Globus pallidus (tissue), 1 donor: ENCODE results near the gene ZSCAN10.
"Not testable (repeated sequence)": the region's sequence is repeated elsewhere in the genome, so short reads cannot be mapped to it uniquely, and the experiment has no call there.

ENCODE experiments used
- DNase-seq: peaks from one replicate; pipeline ENCODE4 v3.0.0-alpha.2; 2015; ENCODE audit warnings: low spot score

ZSCAN10 gene

DNA sequence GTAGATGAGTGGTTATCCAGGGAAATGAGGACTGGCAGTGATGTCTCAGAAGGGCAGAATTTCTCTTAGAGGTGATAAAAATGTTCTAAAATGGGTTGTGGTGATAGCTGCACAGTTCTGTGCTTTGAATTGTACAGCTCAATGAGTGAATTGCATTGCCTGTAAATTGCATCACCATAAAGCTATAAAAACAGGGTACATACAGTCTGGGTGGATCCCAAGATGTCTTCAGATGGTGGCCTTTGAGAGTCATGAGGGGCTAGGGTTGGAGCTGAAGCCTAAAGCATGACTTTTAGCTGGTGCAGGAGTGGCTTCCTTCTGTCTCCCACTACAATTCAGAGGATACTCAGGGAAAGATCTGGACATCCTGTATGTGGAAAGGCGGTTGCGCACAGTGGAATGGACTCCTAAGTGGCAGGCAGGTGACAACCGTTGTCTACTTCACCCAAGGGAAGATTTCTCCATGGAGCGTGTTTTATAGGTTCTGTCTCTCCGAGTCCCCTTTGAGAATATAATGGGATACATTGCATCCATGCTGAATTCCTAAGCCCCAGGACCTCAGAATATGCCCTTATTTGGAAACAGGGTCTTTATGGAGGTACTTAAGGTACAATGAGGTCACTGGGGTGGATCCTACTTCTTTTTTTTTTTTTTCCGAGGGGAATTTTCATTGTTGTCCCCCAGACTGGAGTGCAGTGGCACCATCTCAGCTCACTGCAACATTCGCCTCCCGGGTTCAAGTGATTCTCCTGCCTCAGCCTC is 35.3 kb downstream of the ZSCAN10 start:
- DNase-seq, result no peak

DNA sequence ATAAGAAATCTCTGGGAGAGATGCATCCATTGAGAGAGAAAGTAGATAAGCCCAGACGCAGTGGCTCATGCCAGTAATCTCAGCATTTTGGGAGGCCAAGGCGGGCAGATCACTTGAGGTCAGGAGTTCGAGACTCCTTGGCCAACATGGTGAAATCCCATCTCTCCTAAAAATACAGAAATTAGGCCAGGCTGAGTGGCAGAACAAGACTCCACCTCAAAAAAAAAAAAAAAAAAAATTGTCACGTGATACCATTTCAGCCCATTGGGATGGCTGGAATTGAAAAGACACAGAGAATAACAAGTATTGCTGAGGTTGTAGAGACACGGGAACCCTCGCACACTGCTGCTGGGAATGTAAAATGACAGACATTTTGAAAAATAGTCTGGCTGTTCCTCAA is 36.5 kb downstream of the ZSCAN10 start:
- DNase-seq, result no peak

- no peak for DNase-seq
Observed at GRCh38 chr16:3060339-3061127, 38.6 kb downstream of the ZSCAN10 start.

DNA sequence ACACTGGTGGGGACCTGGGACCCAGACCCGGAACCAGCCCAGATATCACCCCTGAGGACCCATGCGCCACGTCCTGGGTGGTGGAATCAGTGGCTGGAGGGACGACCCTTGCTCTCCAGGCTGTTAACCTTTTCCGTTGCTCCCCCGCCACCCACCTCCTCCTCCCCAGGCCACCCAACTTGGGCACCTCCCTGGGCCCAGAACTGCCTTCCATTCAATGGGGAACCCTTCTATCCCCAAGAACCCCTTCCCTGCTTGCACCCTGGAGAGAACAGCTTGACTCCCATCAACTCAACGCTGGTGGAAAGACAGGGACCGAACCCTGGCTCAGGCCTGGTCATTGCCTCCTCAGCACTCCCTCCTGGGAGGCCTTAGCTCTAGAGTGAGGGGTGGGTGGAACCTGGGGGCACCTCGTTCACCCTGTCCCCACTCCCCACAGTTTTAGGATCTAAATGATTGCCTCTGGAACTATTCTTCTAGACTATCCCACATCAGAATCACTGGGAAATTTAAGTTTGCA is 39.3 kb downstream of the ZSCAN10 start:
- no peak for DNase-seq

DNA sequence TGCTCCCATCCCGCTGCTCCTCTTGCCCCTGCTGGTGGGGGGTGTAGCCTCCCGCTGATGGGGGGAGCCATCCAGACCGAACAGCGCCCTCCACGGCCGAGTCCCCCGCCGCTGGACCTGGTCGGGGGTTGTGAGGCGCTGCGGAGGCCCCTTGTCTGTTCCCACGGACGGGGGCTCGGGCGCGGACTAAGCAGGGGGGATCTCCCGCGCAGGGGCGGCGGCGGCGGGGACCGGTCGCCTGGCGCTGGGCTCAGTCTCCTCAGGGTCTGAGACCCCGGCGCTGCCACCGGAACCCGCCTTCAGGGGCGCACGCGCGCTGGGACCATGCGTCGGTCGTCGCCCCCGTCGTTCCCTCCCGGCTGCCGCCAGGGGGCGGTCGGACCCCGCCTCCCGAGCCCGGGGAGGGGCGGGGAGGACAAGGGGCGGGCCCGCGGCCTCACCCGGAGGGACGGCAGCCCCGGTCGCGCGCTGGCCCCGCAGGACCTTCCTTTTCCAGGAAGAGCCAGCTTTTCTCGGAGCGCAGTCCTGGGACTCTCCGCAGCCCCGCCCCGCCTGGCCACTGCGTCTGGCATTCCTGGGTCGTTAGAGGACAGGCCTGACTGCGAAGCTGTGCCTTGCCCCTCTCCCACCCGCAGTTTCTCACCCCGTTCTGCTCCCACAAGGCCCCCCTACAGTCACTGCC is 39.9 kb downstream of the ZSCAN10 start:
- DNase-seq, result peak; percentile 71

DNA sequence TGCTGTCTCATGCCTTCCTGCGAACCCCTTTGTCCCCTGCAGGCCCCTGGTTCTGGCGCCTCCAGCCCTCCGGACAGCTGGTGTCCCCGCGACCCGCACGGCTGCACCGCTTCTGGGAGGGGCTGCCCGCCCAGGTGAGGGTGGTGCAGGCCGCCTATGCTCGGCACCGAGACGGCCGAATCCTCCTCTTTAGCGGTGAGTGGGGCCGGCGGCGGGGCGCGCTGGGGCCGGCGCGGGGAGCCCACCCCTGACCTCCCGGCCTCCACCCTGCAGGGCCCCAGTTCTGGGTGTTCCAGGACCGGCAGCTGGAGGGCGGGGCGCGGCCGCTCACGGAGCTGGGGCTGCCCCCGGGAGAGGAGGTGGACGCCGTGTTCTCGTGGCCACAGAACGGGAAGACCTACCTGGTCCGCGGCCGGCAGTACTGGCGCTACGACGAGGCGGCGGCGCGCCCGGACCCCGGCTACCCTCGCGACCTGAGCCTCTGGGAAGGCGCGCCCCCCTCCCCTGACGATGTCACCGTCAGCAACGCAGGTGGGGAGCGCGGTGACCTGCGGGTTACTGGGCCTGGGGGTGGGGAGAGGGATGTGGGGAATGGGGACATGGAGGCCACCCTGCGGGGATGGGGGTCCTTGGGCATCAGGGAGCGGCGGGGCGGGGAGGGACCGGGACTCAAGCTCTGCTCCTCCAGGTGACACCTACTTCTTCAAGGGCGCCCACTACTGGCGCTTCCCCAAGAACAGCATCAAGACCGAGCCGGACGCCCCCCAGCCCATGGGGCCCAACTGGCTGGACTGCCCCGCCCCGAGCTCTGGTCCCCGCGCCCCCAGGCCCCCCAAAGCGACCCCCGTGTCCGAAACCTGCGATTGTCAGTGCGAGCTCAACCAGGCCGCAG is 40.7 kb downstream of the ZSCAN10 start:
- DNase-seq, result peak; percentile 22

DNA sequence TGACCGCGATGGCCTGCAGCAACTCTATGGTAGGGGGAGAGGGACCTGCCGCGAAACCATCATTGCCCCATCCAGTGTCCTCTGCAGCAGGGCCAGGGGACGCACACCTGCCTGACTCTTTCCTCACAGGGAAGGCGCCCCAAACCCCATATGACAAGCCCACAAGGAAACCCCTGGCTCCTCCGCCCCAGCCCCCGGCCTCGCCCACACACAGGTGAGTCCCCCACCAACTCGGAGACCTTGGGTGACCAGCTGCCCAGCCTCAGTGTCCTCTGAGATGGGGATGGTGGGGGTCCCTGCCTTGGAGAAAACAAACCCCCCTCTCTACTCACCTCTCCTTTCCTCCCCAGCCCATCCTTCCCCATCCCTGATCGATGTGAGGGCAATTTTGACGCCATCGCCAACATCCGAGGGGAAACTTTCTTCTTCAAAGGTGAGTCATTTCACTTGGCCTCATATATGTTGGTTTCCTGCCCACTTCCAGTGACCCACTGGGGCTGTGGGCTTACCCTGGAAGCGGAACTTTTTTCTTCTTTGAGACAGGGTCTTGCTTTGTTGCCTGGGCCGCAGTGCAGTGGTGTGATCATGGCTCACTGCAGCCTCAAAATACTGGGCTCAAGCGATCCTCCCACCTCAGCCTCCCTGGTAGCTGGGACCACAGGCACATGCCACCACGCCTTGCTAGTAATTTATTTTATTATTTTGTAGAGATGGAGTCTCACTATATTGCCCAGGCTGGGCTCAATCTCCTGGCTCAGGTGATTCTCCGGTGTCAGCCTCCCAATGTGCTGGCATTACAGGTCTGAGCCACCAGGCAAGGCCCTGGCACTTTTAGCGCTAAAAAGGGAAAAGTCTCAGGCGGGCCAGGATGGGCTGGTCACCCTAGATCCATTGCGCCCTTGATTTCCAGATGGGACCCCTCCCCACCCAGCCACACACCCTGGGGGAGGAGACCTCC is 41.6 kb downstream of the ZSCAN10 start:
- DNase-seq, result no peak

DNA sequence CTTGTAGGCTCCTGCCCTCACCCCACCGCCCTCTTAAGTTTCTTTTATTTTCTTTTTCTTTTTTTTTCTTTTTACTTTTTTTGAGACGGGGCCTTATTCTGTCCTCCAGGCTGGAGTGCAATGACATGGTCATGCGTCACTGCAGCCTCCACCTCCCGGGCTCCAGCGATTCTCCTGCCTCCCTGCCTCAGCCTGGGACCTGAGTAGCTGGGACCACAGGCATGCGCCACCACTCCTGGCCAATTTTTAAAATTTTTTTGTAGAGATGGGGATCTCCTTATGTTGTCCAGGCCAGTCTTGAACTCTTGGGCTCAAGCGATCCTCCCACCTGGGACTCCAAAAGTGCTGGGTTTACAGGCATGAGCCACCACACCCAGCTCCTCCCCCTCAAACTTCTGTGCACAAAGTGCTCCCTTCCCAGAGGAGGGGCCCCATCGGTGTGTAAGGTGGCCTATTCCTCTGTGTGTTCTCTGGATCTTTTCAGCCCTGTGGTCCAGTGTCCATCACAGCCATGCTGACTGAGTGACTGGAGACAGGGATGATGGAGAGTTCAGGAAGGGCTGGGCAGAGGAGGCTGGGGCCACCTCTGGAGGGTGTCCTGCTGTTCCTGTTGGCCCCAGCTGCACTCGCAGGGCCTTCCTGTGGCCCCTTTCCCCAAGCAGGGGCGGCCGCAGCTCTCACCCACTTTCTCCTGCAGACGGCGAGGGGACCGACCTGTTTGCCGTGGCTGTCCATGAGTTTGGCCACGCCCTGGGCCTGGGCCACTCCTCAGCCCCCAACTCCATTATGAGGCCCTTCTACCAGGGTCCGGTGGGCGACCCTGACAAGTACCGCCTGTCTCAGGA is 42.5 kb downstream of the ZSCAN10 start:
- DNase-seq, result no peak

- DNase-seq, result peak; percentile 18
Observed at GRCh38 chr16:3055734-3056115, 43.4 kb downstream of the ZSCAN10 start.

- DNase-seq, result no peak
Observed at GRCh38 chr16:3054965-3055733, 43.9 kb downstream of the ZSCAN10 start.

DNA sequence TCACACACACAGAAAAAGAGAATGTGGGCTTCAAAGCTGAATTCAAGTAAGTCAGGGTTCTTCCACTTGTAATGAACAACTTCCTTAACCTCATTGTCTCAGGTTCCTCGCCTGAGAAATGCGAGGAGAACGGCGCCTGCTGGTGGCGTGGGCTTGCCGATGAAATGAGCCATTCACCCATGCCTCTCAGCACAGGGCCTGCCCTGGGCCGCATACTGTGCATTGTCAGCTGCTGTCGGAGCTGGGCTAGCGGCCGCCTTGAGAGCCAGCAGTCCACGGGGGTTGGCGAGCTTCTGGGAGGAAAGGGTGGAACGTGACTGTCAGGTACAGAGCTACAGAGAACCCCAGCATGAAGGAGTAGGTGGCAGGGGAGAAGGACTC is 45.8 kb downstream of the ZSCAN10 start:
- not testable (repeated sequence) for DNase-seq

DNA sequence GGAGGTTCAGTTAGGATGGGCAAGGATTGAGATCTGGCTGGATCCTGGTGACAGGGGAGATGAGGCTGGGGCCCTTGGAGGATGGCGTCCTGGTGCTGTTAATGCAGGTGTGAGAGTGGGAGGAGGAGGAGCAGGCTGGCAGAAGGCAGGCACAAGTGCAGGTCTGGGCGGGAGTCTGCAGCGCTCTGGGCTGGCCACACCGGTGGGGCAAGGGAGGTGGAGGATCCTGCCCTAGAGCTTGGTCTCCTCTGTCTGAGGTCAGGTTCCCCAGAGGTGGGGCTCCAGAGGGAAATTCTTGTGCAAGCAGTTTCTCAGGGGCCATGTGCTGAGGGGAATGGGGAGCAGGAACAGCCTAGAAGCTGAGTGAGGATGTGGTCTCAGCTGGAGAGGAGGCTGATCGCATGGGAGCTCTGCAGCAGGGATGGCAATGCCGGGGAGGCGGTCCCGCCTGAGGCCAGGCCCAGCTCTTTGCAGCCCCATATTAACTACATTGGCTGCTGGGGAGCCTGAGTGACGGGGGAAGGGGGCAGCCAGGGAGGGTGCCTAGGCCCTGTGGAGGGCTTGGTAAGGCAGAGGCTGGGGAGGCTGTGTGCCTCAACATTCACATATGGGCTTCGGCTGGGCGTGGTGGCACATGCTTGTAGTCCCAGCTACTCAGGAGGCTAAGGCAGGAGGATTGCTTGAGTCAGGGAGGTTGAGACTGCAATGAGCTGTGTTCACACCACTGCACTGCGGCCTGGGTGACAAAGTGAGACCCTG is 46.3 kb downstream of the ZSCAN10 start:
- not testable (repeated sequence) for DNase-seq

- no peak for DNase-seq
Observed at GRCh38 chr16:3051494-3051893, 47.6 kb downstream of the ZSCAN10 start.

GRCh38 chr16:3051009-3051408 is 48.1 kb downstream of the ZSCAN10 start:
- no peak for DNase-seq

DNA sequence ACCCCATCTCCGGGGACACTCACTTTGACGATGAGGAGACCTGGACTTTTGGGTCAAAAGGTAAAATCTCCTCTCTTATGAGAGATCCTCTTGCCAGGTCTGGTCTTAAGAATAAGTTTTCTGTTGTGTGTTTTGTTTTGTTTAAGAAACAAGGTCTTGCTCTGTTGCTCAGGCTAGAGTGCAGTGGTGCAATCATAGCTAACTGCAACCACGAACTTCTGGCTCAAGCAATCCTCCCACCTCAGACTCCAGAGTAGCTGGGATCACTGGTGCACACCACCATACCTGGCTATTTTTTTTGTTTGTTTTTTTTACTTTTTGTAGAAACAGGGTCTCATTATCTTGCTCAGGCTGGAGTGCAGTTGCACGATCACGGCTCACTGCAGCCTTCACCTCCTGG is 48.6 kb downstream of the ZSCAN10 start:
- no peak for DNase-seq

DNA sequence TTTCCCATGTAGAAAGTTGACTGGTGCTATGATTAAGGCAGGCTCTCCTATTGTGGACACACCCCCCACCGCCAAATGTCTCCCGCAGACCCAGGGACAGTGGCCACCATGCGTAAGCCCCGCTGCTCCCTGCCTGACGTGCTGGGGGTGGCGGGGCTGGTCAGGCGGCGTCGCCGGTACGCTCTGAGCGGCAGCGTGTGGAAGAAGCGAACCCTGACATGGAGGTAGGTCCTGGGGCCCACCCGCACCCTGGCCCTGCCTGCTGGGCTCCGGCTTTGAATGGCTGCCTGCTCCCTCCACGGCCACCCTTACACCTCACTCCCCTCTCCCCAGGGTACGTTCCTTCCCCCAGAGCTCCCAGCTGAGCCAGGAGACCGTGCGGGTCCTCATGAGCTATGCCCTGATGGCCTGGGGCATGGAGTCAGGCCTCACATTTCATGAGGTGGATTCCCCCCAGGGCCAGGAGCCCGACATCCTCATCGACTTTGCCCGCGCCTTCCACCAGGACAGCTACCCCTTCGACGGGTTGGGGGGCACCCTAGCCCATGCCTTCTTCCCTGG is 49.1 kb downstream of the ZSCAN10 start:
- DNase-seq, result no peak

DNA sequence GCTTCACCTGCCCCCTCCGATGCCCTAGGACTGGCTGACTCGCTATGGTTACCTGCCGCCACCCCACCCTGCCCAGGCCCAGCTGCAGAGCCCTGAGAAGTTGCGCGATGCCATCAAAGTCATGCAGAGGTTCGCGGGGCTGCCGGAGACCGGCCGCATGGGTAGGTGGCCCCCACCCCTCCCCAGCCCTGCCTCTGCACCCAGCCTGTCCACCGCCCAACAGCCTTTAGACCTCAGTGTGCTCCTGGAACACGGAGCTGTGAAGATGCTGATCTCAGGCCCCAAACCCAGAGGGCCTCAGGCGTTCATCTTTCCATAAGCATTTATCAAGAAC is 51.7 kb downstream of the ZSCAN10 start:
- DNase-seq, result no peak
